ENCODE data around the gene DGKD.

The DGKD gene, protein sequence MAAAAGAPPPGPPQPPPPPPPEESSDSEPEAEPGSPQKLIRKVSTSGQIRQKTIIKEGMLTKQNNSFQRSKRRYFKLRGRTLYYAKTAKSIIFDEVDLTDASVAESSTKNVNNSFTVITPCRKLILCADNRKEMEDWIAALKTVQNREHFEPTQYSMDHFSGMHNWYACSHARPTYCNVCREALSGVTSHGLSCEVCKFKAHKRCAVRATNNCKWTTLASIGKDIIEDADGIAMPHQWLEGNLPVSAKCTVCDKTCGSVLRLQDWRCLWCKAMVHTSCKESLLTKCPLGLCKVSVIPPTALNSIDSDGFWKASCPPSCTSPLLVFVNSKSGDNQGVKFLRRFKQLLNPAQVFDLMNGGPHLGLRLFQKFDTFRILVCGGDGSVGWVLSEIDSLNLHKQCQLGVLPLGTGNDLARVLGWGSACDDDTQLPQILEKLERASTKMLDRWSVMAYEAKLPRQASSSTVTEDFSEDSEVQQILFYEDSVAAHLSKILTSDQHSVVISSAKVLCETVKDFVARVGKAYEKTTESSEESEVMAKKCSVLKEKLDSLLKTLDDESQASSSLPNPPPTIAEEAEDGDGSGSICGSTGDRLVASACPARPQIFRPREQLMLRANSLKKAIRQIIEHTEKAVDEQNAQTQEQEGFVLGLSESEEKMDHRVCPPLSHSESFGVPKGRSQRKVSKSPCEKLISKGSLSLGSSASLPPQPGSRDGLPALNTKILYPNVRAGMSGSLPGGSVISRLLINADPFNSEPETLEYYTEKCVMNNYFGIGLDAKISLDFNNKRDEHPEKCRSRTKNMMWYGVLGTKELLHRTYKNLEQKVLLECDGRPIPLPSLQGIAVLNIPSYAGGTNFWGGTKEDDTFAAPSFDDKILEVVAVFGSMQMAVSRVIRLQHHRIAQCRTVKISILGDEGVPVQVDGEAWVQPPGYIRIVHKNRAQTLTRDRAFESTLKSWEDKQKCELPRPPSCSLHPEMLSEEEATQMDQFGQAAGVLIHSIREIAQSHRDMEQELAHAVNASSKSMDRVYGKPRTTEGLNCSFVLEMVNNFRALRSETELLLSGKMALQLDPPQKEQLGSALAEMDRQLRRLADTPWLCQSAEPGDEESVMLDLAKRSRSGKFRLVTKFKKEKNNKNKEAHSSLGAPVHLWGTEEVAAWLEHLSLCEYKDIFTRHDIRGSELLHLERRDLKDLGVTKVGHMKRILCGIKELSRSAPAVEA

DNA sequence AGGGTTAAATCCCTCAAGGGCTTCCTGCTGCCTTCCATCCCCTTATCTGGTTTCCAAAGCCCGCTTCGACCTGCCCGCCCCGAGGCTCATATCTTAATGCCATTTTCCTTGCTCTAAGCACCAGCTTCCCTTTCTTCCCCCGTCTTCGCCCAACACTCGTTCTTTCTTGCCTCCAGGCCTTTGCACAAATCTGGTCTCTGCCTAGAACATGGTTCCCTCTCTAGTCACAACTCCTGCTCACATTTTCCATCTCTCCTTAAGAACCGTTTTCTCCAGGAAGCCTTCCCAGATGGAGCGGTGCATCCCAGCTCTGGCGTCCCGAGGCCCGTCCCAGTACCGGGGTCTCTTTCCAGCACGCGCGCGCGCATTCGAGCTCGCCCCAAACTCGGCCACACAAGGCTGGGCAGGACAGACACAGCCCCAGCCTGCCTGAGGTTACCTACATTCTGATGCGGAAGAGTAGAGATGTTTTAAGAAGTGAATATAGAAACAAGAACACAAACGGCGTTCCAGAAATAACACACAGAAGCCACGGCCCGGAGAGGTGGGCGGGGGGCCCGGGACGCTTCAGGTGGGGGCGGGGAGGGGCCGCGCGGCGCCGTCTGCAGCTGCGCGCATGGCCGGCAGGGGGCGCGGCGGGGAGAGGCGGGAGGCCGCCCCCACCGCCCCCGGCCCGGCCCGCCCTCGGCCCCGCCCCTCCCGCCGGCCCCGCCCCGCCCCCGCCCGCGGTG is at the start of gene DGKD:
DGKD (plus strand) TSS at position 726 of the 731 bp plus-strand sequence. CDS start 25 bp downstream, outside the sequence.
- DNase-seq: peak; percentile 68

GRCh38 chr2:233307565-233307964 is 46.7 kb upstream of the DGKD start, which contains the start of gene SAG:
Gene SAG, plus strand, starts transcription at chr2:233307816. Its CDS starts 1,374 bp downstream, at chr2:233309190.
- TF ChIP-seq EZH2phosphoT487 (IDR thresholded peaks at IDR 0.05; ENCODE audit: low read length): no peak
- TF ChIP-seq EZH2 (optimal IDR thresholded peaks at IDR 0.05; ENCODE audit: low read depth, low read length): no peak
- no peak for TF ChIP-seq CTCF (IDR thresholded peaks at IDR 0.05; ENCODE audit: low read length)
- Histone ChIP-seq H3K9ac (ENCODE audit: low read length) (no peak within 1 kb of the TSS), H3K9me3 (replicated peaks; ENCODE audit: insufficient read depth, low read length) (no peaks in the 10 kb centered on the region), H2AFZ (ENCODE audit: low read length) (no peak within 1 kb of the TSS), H3K27ac (ENCODE audit: low read length) (no peak within 1 kb of the TSS), H4K20me1 (ENCODE audit: insufficient read depth, low read length) (no peaks in the 10 kb centered on the region), H3K4me1 (ENCODE audit: low read length) (no peaks in the 10 kb centered on the region), H3K9me2 (replicated peaks; ENCODE audit: insufficient read depth, low read length) (no peaks in the 10 kb centered on the region), H3K4me2 (ENCODE audit: low read depth, low read length) (no peak within 1 kb of the TSS), H3K27me3 (replicated peaks; ENCODE audit: insufficient read depth, low read length) (no peaks in the 10 kb centered on the region), H3K36me3 (replicated peaks; ENCODE audit: insufficient read depth, low read length) (no peaks in the 10 kb centered on the region), H3K79me2 (ENCODE audit: low read length) (no peaks in the 10 kb centered on the region), H3K4me3 (ENCODE audit: low read length) (no peak within 1 kb of the TSS), H3F3A (ENCODE audit: insufficient read depth, low read length) (no peaks in the 10 kb centered on the region)
- DNase-seq: no peak

More for the DNA sequence above, at the start of gene DGKD:
- H3K27me3 ChIP-seq (replicated peaks; ENCODE audit: insufficient read depth, low read length): no peaks in the 10 kb centered on the region
- H3F3A ChIP-seq (ENCODE audit: insufficient read depth, low read length): peaks cover 9% of the 10 kb centered on the region
- peak within 1 kb of the TSS; percentile 57 for H3K9ac ChIP-seq (ENCODE audit: low read length)
- H3K4me2 ChIP-seq (ENCODE audit: low read depth, low read length): peak within 1 kb of the TSS; percentile 85
- H3K9me2 ChIP-seq (replicated peaks; ENCODE audit: insufficient read depth, low read length): no peaks in the 10 kb centered on the region
- no peaks in the 10 kb centered on the region for H3K9me3 ChIP-seq (replicated peaks; ENCODE audit: insufficient read depth, low read length)
- no peaks in the 10 kb centered on the region for H3K36me3 ChIP-seq (replicated peaks; ENCODE audit: insufficient read depth, low read length)
- peaks cover 42% of the 10 kb centered on the region for H3K4me1 ChIP-seq (ENCODE audit: low read length)
- TF ChIP-seq EZH2 (optimal IDR thresholded peaks at IDR 0.05; ENCODE audit: low read depth, low read length) (no peak), CTCF (IDR thresholded peaks at IDR 0.05; ENCODE audit: low read length) (peak; percentile 14; the same call in 1 of the 2 replicates)
- peaks cover 41% of the 10 kb centered on the region for H3K79me2 ChIP-seq (ENCODE audit: low read length)
- peak within 1 kb of the TSS; percentile 91 for H2AFZ ChIP-seq (ENCODE audit: low read length)
- no peaks in the 10 kb centered on the region for H4K20me1 ChIP-seq (ENCODE audit: insufficient read depth, low read length)
- H3K4me3 ChIP-seq (ENCODE audit: low read length): peak within 1 kb of the TSS; percentile 81
- H3K27ac ChIP-seq (ENCODE audit: low read length): peak within 1 kb of the TSS; percentile 78

All from MM.1S (cell line).